Stimulated activated CD4-positive, alpha-beta T cell treated with anti-CD3 and anti-CD28 coated beads, Interleukin-1b, Interleukin-23, amount 100 ng/mL, for 4 hours (primary cell): ENCODE data around the gene ATG7.
"Not testable (repeated sequence)": the region's sequence is repeated elsewhere in the genome, so short reads cannot be mapped to it uniquely, and the experiment has no call there.

ENCODE experiments used
- DNase-seq, 2 donors: peaks; one replicate each; pipeline ENCODE4 v3.0.0-alpha.2; 2020; ENCODE audit warnings: low read depth in 2 of 2

The ATG7 gene

DNA sequence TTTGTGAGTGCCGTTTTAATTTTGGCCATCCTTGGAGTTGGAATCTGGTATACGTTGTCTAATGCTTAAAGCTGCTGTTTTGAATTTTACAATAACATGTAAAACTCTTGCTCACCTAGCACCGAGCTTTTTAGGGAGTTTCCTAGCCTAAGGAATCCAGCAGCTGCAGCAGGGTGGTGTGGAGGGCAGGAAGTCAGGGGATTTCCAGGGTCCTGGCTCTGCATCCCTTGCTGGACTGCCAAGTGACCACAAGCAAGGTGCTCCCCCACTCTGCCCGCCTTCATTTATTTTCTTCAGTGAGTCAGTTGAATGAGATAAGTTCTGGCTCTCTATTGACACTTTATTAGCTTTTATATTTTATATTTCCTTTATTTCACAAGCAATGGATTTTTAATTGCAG lies 113.7 kb downstream of the ATG7 start:
- DNase-seq: no peak

DNA sequence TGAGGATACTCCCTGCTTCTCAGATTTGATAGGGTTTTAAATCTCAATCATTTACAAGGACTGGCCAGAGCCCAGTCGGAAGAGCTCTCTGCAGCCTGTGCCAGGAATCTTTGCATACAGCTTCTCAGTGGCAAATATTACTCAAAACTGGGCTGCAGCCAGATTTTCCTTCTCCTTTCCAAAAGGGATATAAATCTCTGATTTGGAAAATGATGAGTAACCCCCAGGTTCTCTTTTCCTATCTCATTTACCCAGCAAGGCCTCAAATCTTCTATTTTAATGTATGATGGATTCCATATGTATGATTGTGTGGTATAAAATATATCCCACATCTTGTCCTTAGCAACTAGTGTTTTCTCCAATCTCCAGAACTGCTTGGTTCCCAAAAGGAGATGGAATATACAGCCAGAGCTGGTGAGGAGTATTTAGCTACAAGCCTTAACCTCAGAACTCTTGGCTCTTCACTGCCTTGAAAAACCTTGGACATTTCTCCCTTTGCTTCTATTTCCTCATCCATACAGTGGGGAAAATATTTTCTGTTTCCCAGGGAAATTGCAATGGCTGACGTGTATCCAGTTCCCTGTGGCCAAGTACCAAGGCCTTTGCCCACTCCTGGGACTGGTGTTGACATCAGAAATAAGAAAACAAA lies 114.4 kb downstream of the ATG7 start:
- no peak for DNase-seq

DNA sequence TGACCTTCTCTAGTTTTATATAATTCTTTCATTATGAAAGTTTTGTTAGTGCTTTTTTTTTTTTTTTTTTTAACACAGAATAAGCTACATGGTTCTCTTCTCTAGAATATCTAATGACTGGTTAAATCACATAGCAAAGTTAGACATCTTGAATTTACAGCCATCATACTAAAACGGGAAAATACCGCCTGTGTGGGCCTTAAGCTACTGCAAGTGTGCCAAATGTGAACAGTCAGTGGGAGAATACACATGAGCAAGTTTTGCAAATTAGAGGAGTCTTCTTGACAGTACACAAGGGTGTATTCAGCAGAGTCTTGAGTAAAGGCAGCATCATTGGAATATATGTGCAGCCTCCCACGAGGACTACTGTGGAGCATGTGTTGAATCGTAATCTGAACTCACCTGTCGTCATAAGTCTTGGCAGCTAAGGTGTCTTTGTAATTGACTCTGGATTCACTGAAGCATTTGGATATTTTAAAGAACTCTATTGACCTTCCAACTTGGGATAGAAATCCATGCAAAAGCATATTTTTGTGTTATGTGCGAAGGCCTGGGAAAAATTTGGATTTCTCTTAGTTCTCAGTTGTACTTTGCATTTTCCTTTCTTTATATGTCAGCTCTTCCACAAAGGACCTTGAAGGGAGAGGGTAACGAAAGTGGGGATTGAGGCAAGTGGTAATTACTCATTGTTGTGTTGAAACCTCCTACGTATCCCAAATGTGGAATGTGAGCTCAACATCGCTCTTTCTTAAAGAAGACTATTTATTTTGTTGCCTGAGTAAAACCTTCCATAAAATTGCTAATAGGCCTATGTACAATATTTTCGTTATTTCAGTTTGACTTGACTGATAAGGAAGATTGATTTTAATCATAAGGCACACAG lies 117.4 kb downstream of the ATG7 start:
- DNase-seq: no peak

DNA sequence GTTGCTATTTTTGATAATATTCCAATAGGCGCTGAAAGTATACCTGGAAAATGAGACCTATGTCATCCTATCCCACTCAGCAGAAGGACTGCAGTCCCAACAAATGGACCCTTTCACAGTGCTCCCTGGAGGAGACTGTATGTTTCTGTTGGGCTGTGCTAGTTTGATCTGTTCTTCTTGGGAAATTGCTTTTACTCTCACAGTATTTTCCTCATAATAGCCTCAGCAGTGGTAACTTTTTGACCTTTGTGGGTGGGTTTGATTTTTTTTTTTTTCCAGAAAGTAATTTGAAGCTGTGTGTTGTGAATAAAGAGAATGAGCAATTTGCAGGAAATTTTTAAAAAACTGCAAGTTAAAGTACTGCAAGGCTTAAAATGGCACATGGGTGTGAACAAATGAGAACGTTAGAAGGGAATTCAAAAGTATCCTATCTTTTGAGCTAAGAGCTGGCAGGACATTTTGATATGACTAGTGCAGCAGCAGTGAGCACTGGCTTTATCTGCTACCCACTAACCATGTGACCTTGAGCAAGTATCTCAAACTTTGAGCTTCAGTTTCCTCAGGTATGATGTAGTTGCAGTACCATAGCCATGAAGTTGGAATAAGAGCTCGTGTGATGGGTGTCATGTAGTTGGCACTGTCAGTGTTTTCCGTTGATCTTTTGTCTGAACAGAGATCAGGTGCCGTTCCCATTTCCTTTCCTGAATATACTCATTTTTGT lies 118.4 kb downstream of the ATG7 start:
- no peak for DNase-seq

DNA sequence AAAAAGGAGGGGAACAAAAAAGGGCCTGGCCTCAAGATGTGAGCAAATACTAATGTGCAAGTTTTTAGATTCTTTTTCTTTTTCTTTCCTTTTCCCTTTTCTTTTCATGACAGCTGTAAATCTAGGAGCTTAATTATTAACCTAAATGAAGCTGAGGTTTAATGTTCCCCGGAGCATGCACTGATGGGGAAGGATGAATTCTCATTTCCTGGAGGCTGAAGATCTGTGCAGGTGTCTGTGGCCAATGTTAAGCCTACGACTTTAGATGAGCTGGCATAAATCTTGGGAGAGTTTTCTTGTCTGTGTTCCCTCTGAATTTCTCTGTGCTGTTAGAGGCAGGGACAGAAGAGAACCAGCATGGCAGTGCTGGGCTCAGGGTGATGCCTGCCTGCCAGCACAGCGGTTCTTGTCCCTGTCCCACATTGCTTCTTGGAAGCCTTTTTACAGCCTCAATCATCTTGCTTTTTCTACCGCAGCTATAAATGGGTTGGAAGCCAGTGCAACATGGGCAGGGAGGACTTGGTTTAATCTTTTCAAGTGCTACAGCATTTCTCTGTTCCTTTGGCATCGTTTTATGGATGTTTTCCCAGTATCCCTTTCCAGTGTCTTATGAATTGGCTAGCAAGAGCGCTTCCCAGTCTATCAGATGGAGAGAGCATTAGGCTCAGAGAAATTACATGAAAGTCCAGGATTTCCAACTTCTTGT lies 119.1 kb downstream of the ATG7 start:
- no peak for DNase-seq

DNA sequence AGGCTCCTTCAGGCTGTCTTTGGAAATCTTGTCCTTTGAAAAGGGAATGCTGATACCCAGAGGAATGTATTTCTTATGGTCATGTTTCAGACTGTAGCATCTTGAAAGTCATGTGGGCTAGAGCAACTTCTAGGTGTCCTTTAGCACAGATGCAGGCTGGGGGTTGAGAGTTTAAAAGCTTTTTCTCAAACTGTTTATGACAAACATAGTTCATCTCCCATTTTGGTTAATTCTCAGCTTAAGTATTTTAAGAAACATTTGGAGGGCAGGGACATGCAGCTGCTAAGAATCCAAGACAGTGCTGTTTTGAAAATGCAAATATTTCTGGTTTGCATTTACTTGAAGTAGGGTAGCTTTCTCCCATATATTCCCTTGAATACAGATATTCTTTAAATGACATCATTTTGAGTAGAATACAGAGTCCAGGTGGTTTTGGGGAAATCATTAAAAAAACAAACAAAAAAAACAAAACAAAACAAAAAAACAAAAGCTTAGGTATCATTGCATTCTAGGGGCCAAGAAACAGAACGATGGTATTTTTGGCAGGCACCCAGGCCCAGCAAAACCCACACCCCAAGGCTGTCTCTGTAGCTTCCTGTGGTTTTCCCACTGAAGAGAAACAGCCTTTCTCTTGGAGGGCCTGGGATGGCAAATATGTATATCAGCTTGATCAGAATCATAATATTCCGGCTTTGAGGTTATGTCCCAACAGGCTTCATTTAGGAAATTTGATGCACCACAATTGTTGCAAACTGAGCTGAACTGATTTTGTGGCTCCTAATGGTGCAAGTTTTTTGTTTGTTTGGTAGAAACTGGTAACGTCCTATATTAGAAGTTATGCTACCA lies 120.0 kb downstream of the ATG7 start:
- DNase-seq: no peak

DNA sequence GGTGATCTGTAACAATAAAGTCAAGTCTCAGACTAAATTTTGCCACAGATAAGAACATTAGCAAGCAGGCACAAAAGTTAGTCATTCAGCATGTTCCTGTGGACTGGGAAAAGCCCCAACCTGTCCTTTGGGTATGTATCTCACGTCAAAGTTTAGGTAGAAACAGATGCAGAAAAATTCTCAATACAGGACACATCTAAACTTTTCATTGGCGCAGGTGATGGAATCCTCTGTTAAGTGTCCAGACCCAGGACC lies 120.6 kb downstream of the ATG7 start:
- no peak for DNase-seq

DNA sequence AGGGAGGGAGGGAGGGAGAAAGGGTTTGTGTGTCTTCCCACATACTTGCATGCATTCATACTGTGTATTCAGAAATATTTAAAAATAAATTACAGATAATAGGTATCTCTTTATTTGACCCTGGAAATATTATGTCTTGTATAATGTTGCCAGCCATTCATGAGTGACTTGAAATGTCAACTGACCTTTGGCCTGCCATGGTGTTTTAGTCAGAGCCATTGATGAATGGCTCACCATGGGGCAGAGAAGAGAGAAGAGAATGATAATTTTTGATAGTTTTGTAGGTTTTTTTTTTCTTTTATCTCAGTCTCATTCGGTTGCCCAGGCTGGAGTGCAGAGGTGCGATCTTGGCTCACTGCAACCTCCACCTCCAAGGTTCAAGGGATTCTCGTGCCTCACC lies 121.2 kb downstream of the ATG7 start:
- no peak for DNase-seq

DNA sequence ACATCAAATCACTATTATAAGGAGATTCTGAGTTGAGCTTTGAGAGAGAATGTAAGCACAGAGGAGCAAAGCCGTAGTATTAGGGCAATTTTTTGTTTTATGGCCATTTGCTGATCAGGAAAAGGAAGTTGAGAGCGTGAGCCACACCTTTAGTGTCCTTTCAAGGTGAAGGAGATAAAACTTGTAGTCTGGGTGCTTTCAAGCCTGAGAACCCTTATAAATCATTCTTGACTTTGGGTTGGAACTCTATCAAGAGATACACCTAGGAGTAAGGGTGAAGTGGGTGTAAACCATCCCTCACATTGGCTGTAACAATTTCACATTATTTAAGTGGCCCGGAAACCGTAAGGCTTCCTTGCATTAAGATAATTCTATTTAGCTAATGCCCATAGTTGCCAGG lies 122.2 kb downstream of the ATG7 start:
- DNase-seq: no peak

DNA sequence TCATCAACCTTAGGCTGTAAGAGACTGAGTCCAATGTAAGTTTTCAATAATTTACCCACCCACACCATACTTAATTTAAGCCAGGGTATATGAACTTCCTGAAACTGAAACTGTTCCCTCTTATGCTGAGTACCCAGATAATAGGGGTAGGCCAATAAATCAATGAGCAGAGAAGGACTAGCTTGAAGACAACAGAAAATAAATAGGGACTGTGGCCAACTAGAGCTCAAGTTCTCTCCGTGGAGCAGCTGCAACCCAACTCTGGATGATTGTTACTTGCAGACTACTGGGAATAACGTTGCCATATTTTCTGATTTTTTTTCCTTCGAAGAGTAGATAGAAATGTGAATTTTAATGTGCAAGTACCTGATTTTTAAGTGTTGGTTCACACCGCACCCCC lies 128.0 kb downstream of the ATG7 start:
- DNase-seq: no peak

DNA sequence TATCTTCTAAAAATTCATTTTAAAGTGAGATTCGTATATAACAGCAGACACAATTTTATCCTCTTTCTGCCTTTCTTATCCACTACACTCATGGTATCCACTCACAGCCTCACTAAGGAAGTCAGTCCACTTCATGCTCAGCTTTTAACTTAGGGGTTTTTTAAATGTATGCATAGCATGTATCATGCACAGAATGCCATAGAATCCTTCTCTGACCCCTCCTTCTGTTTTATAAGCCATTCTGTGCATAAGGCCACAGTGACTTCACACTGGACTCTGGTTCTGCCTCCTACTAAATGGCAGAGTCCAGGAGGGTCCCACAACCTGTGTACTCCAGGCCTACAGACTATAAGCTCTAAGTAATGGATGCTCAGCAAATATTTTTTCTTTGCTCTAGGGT lies 129.2 kb downstream of the ATG7 start:
- DNase-seq: no peak

DNA sequence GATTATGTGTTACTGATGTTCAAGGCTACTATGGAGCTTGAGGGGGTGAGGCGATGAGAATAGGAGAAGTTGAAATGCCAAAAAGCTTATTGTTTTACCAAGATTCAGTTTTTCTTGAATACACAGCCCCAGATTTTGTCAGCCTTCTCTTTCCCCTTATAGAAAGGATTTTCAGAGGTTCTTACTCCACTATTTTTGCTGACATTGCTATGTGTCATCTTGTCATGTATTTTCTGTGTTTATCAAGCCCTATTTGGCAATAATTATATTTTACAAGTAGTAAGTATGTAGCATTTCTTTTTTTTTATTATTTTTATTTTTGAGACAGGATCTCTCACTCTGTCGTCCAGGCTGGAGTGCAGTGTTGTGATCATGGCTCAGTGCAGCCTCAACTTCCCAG lies 133.1 kb downstream of the ATG7 start:
- DNase-seq: no peak

DNA sequence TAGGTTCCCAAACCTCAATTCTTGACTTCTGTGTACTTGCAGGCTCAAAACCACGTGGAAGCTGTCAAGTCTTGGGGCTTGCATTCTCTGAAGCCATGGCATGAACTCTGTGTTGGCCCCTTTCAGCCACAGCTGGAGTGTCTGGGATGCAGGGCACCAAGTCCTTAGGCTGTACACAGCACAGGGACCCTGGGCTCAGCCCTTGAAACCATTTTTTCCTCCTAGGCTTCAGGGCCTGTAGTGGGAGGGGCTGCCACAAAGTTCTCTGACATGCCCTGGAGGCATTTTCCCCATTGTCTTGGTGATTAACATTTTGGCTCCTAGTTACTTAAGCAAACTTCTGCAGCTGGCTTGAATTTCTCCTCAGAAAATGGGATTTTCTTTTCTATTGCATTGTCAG lies 135.4 kb downstream of the ATG7 start:
- no peak for DNase-seq

DNA sequence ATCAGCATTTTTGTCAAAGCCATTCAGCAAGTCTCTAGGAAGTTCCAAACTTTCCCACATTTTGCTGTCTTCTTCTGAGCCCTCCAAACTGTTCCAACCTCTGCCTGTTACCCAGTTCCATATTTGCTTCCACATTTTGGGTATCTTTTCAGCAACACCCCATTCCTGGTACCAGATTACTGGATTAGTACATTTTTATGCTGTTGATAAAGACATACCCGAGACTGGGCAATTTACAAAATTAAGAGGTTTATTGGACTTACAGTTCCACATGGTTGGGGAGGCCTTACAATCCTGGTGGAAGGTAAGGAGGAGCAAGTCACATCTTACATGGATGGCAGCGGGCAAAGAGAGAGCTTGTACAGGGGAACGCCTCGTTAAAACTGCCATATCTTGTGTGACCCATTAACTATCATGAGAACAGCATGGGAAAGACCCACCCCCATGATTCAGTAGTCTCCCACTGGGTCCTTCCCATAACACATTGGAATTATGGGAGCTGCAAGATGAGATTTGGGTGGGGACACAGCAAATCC lies 136.2 kb downstream of the ATG7 start:
- DNase-seq: not testable (repeated sequence)

DNA sequence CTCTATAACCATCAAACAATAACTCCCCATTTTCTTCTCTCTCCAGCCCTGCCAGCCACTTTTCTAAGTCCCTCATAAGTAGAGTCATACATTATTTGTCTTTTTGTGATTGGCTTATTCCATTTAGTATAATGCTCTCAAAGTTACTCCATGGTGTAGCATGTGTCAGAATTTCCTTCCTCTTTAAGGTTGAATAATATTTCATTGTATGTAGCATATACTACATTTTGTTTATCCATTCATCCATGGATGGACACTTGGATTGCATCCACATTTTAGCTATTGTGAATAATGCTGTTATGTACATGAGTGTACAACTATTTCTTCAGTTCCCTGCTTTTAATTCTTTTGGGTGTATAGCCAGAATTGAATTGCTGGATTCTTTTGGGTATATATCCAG lies 138.4 kb downstream of the ATG7 start:
- DNase-seq: no peak

DNA sequence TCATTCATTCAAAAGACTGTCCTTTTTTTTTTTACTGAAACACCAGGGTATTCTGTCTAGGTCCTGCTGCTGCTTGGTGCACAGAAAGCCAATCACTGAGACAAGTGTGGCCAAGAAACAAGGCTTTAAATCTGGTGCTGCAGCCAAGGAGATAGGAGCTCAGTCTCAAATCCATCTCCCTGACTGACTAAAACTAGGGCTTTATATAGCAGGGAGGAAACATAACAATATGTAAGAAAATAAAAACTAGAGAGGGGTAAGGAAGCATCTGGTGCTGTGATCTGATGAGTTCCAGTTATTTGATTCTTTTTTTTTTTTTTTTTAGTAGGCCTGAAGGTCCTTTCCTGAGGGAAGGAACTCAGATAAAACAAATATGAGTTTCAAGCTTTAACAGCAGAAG lies 139.8 kb downstream of the ATG7 start:
- DNase-seq: no peak

DNA sequence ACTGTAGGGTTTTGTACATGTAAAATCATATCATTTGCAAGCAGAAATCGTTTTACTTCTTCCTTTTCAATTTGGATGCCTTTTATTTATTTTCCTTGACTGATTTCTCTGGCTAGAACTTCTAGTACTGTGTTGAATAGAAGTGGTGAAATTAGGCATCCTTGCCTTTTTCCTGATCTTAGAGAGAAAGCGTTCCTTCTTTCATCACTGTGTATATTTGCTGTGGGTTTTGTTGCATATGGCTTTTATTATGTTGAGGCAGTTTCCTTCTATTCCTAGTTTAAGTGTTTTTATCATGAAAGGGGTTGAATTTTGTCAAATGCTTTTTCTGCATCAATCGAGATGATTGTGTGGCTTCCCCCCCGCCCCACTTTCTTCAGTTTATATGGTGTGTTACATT lies 140.9 kb downstream of the ATG7 start:
- no peak for DNase-seq

DNA sequence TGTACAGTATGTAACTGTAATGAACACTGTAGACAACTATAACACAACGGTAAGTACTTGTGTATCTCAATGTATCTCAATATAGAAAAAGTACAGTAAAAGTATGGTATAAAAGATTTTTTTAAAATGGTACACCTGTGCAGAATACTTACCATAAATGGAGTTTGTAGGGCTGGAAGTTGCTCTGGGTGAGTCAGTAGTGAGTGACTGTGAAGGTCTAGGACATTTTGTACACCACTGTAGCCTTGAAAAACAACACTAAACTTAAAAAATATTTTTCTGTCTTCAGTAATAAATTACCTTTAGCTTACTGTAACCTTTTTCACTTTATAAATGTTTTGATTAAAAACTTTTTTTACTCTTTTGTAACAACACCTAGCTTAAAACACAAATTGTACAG lies 142.9 kb downstream of the ATG7 start:
- DNase-seq: no peak

DNA sequence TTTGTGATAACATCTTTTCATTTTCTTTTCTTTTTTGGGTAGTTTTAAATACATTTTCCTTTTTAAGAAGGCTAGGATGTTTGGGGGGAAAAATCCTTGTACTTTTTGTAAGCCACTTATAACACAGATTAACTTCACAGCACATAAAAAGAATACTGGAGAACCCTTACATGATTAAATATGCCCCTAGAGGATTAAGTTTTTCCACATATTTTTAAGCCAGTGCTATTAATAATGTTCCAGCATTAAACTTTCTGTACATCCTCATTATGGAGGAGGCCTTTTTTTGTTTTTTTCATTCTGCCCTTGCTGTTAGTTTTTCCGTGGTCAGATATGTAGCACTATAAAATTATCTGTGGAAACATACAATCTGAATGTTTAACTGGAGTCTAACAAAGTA lies 147.9 kb downstream of the ATG7 start:
- DNase-seq: no peak

DNA sequence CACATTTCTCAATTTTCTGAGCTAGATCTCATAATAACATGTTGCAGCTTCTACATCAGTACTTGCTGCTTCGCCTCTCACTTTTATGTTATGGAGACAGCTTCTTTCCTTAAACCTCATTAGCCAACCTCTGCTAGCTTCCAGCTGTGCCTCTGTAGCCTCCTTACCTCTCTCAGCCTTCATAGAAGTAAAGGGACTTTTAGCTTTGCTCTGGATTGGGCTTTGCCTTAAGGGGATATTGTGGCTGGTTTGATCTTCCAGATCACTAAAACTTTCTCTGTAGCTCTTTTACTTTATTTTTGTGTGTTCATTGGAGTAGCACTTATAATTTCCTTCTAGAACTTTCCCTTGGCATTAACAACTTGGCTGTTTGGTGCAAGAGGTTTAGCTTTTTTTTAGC lies 150.1 kb downstream of the ATG7 start:
- no peak for DNase-seq

DNA sequence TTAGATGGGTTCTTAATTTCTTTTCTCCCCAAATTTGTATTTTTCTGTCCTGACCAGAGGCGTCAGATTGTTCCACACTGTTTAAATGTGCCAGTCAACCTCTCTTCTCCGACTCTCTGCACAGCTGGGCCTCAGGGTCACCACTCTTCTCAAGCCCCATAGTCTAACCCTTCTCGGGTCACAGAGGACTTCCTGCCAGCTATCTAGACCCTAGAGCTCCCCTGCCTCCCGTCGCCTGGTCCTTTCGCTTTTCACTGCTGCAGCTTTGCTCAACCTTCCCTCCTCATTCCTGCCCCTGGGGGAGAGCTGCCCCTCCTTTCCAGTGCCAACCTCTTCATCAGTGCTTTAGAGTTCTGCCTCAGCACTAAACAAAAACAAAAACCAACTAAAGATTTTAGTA lies 151.7 kb downstream of the ATG7 start:
- DNase-seq: no peak
